MM.1S (cell line): ENCODE data around the gene FOXB1.

Experiments
- EZH2 ChIP-seq: fragments of 300-600 bp; sonication (generic); optimal IDR thresholded peaks from 2 replicates; pipeline ENCODE3; 2017; ENCODE audit warnings: low read depth, mild to moderate bottlenecking, antibody characterized with exemption, low read length, mixed read lengths
- EZH2phosphoT487 ChIP-seq: fragments of 300-600 bp; sonication (generic); IDR thresholded peaks from 2 replicates; pipeline ENCODE4 v1.6.1; 2018; ENCODE audit warnings: antibody characterized with exemption, low read length
- TF ChIP-seq, protein P1 (sequence below): fragments of 300-600 bp; sonication (generic); IDR thresholded peaks from 2 replicates; pipeline ENCODE4 v1.5.1; 2016; ENCODE audit warnings: antibody characterized with exemption, low read length, mixed read lengths

DNA sequence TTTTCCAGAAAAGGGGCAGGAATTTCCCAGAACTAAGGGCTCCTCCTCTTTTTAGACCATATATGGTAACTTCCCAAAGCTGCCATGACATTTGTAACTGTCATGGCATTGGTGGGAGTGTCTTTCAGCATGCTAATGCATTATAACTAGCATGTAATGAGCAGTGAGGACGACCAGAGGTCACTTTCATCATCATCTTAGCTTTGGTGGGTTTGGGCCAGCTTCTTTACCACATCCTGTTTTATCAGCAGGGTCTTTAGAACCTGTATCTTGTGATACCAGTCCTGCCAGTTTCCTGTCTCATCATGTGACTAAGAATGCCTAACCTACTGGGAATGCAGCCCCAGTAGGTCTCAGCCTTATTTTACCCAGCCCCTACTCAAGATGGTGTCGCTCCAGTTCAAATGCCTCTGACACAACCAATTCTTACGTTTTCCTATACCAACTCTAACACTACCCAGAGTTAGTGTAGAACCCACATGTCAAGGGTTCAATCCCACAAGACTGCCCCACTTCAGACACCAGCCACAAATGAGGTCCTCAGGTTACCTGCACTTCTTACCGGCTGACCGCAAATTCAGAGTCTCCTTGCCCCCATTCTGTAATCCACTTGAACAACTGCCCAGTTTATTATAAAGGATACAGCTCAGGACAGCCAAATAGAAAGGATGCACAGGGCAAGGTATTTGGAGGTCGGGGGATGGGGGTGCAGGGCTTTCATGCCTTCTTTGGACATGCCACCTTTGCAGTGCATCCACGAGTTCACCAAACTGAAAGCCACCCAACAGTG, 17.7 kb downstream of the FOXB1 start:
- TF ChIP-seq EZH2 (no peak), EZH2phosphoT487 (no peak)
- TF ChIP-seq, protein P1, sequence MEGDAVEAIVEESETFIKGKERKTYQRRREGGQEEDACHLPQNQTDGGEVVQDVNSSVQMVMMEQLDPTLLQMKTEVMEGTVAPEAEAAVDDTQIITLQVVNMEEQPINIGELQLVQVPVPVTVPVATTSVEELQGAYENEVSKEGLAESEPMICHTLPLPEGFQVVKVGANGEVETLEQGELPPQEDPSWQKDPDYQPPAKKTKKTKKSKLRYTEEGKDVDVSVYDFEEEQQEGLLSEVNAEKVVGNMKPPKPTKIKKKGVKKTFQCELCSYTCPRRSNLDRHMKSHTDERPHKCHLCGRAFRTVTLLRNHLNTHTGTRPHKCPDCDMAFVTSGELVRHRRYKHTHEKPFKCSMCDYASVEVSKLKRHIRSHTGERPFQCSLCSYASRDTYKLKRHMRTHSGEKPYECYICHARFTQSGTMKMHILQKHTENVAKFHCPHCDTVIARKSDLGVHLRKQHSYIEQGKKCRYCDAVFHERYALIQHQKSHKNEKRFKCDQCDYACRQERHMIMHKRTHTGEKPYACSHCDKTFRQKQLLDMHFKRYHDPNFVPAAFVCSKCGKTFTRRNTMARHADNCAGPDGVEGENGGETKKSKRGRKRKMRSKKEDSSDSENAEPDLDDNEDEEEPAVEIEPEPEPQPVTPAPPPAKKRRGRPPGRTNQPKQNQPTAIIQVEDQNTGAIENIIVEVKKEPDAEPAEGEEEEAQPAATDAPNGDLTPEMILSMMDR = no peak
